B cell (primary cell): Measurements from ENCODE around the gene KCNJ6. TPM values are rescaled to one million over a fixed set of nuclear protein-coding genes. Genes with fewer than 3 reads are reported as not detected.

Experiments
- ATAC-seq: fragments of 200-7000 bp; cut with Tn5 transposase; one replicate; pipeline ENCODE4 v1.10.0; 2021; ENCODE audit warnings: low read depth, mild to moderate bottlenecking, moderate number of reproducible peaks, moderate library complexity
- CTCF ChIA-PET: fragments of 350-600 bp; sonication (Branson Sonifier 250); formaldehyde crosslinking; loops from one replicate; lab custom pipeline; 2021; ENCODE audit warnings: antibody characterized with exemption, inconsistent platforms; lab: Charles Lee
- POLR2A ChIA-PET: fragments of 350-600 bp; sonication (Branson Sonifier 250); formaldehyde crosslinking; loops from one replicate; lab custom pipeline; 2021; ENCODE audit warnings: antibody characterized with exemption; lab: Charles Lee
- DNase-seq: peaks from one replicate; pipeline ENCODE4 v3.0.0; 2013
- H2AFZ ChIP-seq: 2 replicates; pipeline ENCODE4 v1.6.1; 2012; ENCODE audit warnings: mild to moderate bottlenecking, low read depth, low read length; ENCODE audit not compliant: insufficient read depth, poor library complexity, severe bottlenecking
- H3K27ac ChIP-seq, 2 donors: 1 replicate in 1 of 2; 2 replicates in 1 of 2; pipeline ENCODE4 v1.5.1; 2012 to 2013; ENCODE audit warnings: low read length in 2 of 2, mild to moderate bottlenecking in 2 of 2, moderate library complexity in 1 of 2
- H3K27me3 ChIP-seq, 4 experiments: fragments of 200-600 bp in 1 of 4; sonication (generic) in 1 of 4; replicated peaks in 1 of 4; 1 replicate in 2 of 4; 2 replicates in 2 of 4; pipeline versions ENCODE4 v1.6.1 to v1.7.0; 2013 to 2016; ENCODE audit warnings: low read length in 3 of 4, mild to moderate bottlenecking in 2 of 4, mixed read lengths in 1 of 4, moderate library complexity in 1 of 4; ENCODE audit not compliant: insufficient read depth in 4 of 4, control insufficient read depth in 3 of 4; ENCODE audit errors: control extremely low read depth in 1 of 4
- H3K36me3 ChIP-seq, 2 experiments: replicated peaks in 1 of 2; 1 replicate in 1 of 2; 2 replicates in 1 of 2; pipeline versions ENCODE4 v1.6.1 to v1.7.1; 2013; ENCODE audit warnings: low read length in 1 of 2; ENCODE audit not compliant: insufficient read depth in 2 of 2, control insufficient read depth in 1 of 2; ENCODE audit errors: control extremely low read depth in 1 of 2, extremely low read depth in 1 of 2
- H3K4me1 ChIP-seq, 2 donors: fragments of 200-600 bp in 1 of 2; sonication (generic) in 1 of 2; 1 replicate in 1 of 2; 2 replicates in 1 of 2; pipeline versions ENCODE4 v1.5.1 to v1.6.1; 2013 to 2017; ENCODE audit warnings: low read length in 2 of 2; ENCODE audit not compliant: control insufficient read depth in 2 of 2, insufficient read depth in 2 of 2
- H3K4me2 ChIP-seq: replicated peaks from 2 replicates; pipeline ENCODE3; 2012; ENCODE audit warnings: mild to moderate bottlenecking, low read depth, low read length; ENCODE audit not compliant: poor library complexity, severe bottlenecking
- H3K4me3 ChIP-seq, 5 experiments: fragments of 200-600 bp in 1 of 5; sonication (generic) in 1 of 5; 1 replicate in 3 of 5; 2 replicates in 2 of 5; pipeline versions ENCODE4 v1.5.1 to v1.7.0; 2011 to 2016; ENCODE audit warnings: low read length in 4 of 5, mild to moderate bottlenecking in 4 of 5, low read depth in 2 of 5, control low read depth in 1 of 5, moderate library complexity in 1 of 5; ENCODE audit not compliant: insufficient read depth in 1 of 5; ENCODE audit errors: control extremely low read depth in 1 of 5, extremely low read depth in 1 of 5
- H3K79me2 ChIP-seq: fragments of 200-600 bp; sonication (generic); one replicate; pipeline ENCODE4 v1.6.0; 2016; ENCODE audit warnings: low read length; ENCODE audit not compliant: control insufficient read depth, insufficient read depth
- H3K9ac ChIP-seq: fragments of 200-600 bp; sonication (generic); 2 replicates; pipeline ENCODE4 v1.6.1; 2017; ENCODE audit warnings: mild to moderate bottlenecking, low read length, moderate library complexity
- H3K9me3 ChIP-seq, 3 donors: one replicate each; pipeline versions ENCODE4 v1.6.1 to v1.7.1; 2013; ENCODE audit warnings: low read length in 2 of 3; ENCODE audit not compliant: control insufficient read depth in 2 of 3, insufficient read depth in 1 of 3; ENCODE audit errors: control extremely low read depth in 1 of 3
- H4K20me1 ChIP-seq: 2 replicates; pipeline ENCODE4 v1.6.0; 2012; ENCODE audit warnings: mild to moderate bottlenecking, low read length; ENCODE audit not compliant: insufficient read depth, control insufficient read depth, poor library complexity, severe bottlenecking
- H3K27ac Mint-ChIP-seq: one replicate; pipeline ENCODE4 v1.8.0; 2021; ENCODE audit warnings: mixed read lengths
- H3K27me3 Mint-ChIP-seq: one replicate; pipeline ENCODE4 v1.8.0; 2021; ENCODE audit warnings: mixed read lengths
- H3K4me1 Mint-ChIP-seq: one replicate; pipeline ENCODE4 v1.8.0; 2021; ENCODE audit warnings: mixed read lengths
- H3K4me3 Mint-ChIP-seq: one replicate; pipeline ENCODE4 v1.8.0; 2021; ENCODE audit warnings: mixed read lengths
- H3K9me3 Mint-ChIP-seq: one replicate; pipeline ENCODE4 v1.8.0; 2022; ENCODE audit warnings: mixed read lengths; ENCODE audit not compliant: insufficient read depth
- CTCF ChIP-seq: fragments of 200-600 bp; IDR thresholded peaks from one replicate; pipeline ENCODE4 v1.8.0; 2022; ENCODE audit warnings: antibody characterized with exemption, mild to moderate bottlenecking
- EZH2 ChIP-seq: IDR thresholded peaks from 2 replicates; pipeline ENCODE4 v1.6.1; 2012; ENCODE audit warnings: borderline replicate concordance, low read depth, mild to moderate bottlenecking, moderate library complexity, low read length; ENCODE audit not compliant: insufficient read depth, poor library complexity, severe bottlenecking
- WGBS: methylation state at CpG from one replicate; pipeline ENCODE4 v1.1.5; 2013; ENCODE audit warnings: missing lambda C conversion rate; ENCODE audit not compliant: insufficient coverage; 5-methylcytosine and 5-hydroxymethylcytosine counted together
- intact Hi-C: fragments of 100-400 bp; cut with micrococcal nuclease; formaldehyde crosslinking; loops from one replicate; pipeline ENCODE4 v1.10.0; 2022
- polyA plus RNA-seq: library from polyadenylated mRNA; depleted of rRNA; stranded (reverse); fragments of >200 nt; gene quantifications from 2 replicates; pipeline ENCODE4 v1.2.3, GENCODE V29; 2012
- total RNA-seq, 2 donors: library from RNA; stranded (reverse); fragments of 120-200 nt in 1 of 2; gene quantifications; 1 replicate in 1 of 2; 2 replicates in 1 of 2; pipeline versions ENCODE4 v1.2.3 to v1.2.4, GENCODE V29; 2013 to 2022

KCNJ6 gene
- total and polyA plus RNA-seq, 2 donors (not counting 1 experiment from before 2014, with no cell fraction given), result not detected

DNA sequence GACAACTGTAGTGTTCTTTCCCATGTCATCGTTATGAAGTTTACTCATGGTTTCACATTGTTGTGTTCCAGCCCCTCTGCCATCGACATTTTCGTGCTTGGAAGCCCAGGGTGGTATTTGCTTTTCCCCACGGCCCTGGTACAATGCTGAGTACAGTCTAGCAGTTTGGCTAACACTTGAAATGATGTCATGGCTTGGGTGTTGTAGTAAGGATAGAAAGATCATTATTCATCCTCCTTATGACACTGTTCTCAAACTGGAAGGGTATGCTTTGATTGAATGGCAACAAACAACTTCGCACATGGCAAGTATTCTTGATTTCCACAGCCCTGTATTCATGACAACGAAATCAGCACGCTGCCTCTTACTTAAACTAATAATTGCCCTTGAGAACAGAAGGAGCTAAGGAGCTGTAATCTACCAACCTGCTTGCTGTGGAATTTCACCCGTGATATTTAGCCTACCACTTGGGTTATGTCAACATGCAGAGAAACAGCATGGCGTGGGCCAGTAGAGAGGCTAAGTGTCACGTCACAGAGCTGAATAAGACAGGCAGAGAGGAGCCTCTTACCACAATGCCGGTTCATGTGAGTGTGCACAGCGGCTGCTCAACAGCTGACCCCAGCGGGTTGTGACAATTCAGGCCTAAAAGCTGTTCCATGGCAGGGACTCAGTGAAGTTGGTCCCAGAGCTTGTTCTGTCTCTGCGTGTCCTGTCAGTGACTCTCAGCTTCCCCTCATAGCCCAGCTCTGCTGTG, 73.9 kb downstream of the KCNJ6 start:
- ATAC-seq (no peak), DNase-seq (no peak)
- WGBS, result 90% methylated on average over 13 of the region's 14 CpGs
- Histone ChIP-seq H3K4me2 (no peak overlapping the region), H3K4me3 (no peak overlapping the region), H3K27ac (no peak overlapping the region), H3K79me2 (no peaks in the 10 kb centered on the region), H4K20me1 (no peaks in the 10 kb centered on the region), H2AFZ (no peak overlapping the region), H3K9me3 (peaks cover 0 to 3% (median 0%) of the 10 kb centered on the region in 3 donors), H3K36me3 (no peaks in the 10 kb centered on the region), H3K9ac (no peak overlapping the region), H3K27me3 (no peaks in the 10 kb centered on the region), H3K4me1 (no peaks in the 10 kb centered on the region)
- Mint-ChIP-seq H3K4me1 (no peaks in the 10 kb centered on the region), H3K27me3 (peaks cover 7% of the 10 kb centered on the region), H3K4me3 (no peak overlapping the region), H3K9me3 (peaks cover 3% of the 10 kb centered on the region), H3K27ac (no peak overlapping the region)
- intact Hi-C loops, result no loop called here
- TF ChIP-seq EZH2 (no peak), CTCF (no peak)
- POLR2A ChIA-PET, result no interaction called here
- CTCF ChIA-PET, result no interaction called here

DNA sequence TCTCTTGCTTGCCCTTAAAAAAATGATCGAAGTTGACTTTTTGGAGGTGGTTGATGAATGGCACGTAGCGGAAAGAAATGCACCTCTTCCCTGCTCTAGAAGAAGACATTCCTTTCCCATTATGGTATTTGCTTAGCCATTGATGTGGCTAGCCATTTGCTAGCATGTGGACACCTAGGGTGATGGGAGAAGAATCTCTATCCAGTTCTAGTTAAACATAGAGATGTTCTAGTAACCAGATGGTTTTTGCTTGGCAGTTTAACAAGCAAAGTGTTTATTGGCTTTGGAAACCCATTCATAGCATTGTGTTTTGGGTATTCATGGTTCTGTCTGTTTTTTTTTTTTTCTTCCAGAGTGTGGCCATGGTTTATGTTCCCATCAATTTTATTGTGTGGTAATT, 78.9 kb downstream of the KCNJ6 start:
- Histone ChIP-seq H3K4me2 (no peak overlapping the region), H2AFZ (no peak overlapping the region), H3K4me1 (no peaks in the 10 kb centered on the region), H3K9ac (no peak overlapping the region), H3K79me2 (no peaks in the 10 kb centered on the region), H3K27ac (no peak overlapping the region), H3K27me3 (no peaks in the 10 kb centered on the region), H3K36me3 (no peaks in the 10 kb centered on the region), H3K9me3 (peaks cover 0 to 2% (median 0%) of the 10 kb centered on the region in 3 donors), H4K20me1 (no peaks in the 10 kb centered on the region), H3K4me3 (no peak overlapping the region)
- no peak for DNase-seq
- Mint-ChIP-seq H3K4me3 (no peak overlapping the region), H3K9me3 (peaks cover 2% of the 10 kb centered on the region), H3K27me3 (peaks cover 6% of the 10 kb centered on the region), H3K4me1 (no peaks in the 10 kb centered on the region), H3K27ac (no peak overlapping the region)
- intact Hi-C loops, result no loop called here
- WGBS, result no CpG with 5 or more reads among the region's 3 CpGs
- TF ChIP-seq EZH2 (no peak), CTCF (no peak)
- ChIA-PET POLR2A (no interaction called here), CTCF (no interaction called here)
- no peak for ATAC-seq
